AG08396 (cell line): ENCODE data around the gene OAS2.
"Not testable (repeated sequence)": the region's sequence is repeated elsewhere in the genome, so short reads cannot be mapped to it uniquely, and the experiment has no call there.

Experiments used
- DNase-seq: peaks from one replicate; pipeline ENCODE4 v3.0.0; 2012; ENCODE audit warnings: low spot score, mixed read lengths

Gene OAS2

DNA sequence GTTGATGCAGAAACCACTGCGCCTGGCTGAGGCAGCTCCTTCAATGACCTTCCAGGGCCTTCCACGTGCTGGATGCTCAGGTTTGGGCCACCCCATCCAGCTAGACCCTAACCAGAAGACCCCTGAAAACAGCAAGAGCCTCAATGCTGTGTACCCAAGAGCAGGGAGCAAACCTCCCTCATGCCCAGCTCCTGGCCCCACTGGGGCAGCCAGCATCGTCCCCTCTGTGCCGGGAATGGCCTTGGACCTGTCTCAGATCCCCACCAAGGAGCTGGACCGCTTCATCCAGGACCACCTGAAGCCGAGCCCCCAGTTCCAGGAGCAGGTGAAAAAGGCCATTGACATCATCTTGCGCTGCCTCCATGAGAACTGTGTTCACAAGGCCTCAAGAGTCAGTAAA is 29.5 kb upstream of the OAS2 start:
- no peak for DNase-seq

DNA sequence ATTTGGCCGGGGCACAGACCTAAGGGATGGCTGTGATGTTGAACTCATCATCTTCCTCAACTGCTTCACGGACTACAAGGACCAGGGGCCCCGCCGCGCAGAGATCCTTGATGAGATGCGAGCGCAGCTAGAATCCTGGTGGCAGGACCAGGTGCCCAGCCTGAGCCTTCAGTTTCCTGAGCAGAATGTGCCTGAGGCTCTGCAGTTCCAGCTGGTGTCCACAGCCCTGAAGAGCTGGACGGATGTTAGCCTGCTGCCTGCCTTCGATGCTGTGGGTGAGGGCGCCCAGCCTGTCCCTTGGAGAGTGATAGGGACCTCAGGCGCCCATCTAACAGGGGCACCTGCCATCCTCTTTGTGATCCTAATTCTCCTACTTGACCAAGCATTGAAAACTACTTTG is 27.6 kb upstream of the OAS2 start:
- DNase-seq: no peak

DNA sequence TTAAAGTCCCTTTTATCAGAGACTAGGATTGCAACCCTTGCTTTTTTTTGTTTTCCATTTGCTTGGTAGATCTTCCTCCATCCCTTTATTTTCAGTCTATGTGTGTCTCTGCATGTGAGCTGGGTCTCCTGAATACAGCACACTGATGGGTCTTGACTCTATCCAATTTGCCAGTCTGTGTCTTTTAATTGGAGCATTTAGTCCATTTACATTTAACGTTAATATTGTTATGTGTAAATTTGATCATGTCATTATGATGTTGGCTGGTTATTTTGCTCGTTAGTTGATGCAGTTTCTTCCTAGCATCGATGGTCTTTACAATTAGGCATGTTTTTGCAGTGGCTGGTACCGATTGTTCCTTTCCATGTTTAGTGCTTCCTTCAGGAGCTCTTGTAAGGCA is 21.2 kb upstream of the OAS2 start:
- not testable (repeated sequence) for DNase-seq

DNA sequence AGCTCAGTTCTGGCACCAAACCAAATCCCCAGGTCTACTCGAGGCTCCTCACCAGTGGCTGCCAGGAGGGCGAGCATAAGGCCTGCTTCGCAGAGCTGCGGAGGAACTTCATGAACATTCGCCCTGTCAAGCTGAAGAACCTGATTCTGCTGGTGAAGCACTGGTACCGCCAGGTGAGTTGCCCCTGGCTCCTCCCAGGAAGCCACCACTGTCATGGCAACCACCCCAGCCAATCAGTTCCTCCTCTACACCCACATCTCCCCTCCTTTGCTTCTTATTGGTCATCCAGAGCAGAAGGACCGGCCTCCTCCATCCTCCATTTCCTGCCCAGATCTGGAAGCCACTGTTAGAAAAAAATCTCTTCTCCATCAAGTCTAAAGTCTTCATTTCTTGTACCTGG is 17.2 kb upstream of the OAS2 start:
- no peak for DNase-seq

DNA sequence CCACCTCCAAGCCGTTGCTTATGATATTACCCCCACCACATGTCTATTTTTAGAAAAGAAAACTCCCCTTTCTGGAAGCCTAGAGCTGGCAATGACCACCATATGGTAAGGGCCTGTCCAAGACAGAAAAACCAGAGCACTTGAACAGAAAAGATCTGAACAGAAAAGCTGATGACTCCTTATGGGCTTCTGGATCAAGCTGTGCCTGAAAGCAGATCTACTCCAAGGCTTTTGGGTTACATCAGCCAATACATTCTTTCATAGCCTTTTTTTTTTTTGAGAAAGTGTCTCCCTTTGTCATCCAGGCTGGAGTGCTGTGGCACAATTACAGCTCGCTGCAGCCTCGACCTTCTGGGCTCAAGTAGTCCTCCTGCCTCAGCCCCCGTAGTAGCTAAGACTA is 16.8 kb upstream of the OAS2 start:
- no peak for DNase-seq

DNA sequence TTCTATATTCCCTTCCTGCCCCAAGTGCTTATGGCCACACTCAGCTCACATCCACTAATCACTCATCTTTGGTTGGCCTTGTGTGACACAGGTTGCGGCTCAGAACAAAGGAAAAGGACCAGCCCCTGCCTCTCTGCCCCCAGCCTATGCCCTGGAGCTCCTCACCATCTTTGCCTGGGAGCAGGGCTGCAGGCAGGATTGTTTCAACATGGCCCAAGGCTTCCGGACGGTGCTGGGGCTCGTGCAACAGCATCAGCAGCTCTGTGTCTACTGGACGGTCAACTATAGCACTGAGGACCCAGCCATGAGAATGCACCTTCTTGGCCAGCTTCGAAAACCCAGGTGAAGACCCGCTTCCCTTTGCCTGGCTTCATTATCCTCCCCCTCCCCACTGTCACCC is 15.8 kb upstream of the OAS2 start:
- DNase-seq: no peak

DNA sequence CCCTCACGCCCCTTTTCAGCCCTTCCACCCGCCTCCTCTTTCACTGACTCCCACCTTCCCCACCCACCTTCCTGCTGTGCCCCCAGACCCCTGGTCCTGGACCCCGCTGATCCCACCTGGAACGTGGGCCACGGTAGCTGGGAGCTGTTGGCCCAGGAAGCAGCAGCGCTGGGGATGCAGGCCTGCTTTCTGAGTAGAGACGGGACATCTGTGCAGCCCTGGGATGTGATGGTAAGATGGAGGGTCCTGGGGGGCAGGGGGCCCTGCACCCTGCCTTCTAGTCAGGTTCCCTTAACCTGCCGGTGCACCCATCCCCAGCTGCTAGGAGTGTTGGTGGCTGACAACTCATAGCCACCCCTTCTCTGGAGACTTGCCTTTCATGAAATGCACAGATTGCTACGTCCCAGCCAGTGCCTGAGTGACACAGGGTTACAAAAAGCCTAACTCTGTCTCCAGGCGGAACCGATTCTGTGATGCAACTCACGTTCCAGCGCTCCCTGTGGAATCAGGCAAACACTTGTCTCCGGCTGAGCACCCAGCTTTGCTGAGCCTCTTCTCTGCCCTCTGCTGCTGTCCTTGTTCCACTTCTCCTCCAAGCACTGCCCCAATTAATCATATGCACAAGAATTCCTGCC is 15.0 kb upstream of the OAS2 start:
- no peak for DNase-seq

DNA sequence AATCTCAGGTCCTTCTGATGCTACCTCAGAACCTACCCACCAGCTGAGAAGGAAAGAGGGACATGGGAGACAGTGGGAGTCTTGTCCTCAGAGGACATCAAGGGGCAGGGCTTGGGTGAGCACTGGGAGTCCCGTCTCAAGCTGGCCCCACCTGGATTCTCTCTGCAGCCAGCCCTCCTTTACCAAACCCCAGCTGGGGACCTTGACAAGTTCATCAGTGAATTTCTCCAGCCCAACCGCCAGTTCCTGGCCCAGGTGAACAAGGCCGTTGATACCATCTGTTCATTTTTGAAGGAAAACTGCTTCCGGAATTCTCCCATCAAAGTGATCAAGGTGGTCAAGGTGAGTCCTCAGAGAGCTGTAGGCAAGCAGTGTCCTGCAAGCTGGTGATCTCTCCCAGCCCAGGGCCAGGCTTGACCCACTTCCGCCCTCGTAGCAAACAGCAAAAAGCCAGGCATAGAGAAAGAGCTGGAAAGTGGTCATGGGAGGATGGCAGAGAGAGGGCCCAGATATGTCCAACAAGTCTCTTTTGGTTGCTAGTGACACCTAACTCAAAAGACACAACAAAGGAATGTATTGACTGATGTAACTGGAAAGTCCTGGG is 14.2 kb upstream of the OAS2 start:
- no peak for DNase-seq

DNA sequence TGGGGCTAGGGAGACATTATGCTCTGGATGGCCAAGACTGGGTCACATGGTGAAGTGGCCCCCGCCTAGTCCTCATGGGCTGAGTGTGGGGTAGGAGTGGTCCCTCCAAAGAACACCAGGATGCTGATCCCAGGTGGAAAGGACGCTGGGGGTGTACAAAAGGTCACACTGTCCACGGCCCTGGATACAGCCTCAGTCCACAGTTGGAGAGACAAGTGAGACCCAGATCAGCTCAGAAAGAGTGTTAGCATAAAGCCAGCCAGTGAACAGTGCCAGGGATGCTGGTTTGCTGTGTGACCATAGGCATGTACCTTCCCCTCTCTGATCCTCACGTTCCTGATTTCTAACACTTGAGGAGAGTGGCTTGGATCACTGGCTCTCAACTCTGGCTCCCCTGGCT is 13.4 kb upstream of the OAS2 start:
- DNase-seq: no peak

DNA sequence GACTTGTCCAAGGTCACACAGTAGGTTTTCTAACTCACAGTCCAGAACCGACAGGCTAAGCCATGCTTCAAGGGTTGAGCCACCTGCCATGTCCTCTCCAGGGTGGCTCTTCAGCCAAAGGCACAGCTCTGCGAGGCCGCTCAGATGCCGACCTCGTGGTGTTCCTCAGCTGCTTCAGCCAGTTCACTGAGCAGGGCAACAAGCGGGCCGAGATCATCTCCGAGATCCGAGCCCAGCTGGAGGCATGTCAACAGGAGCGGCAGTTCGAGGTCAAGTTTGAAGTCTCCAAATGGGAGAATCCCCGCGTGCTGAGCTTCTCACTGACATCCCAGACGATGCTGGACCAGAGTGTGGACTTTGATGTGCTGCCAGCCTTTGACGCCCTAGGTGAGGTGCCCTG is 12.7 kb upstream of the OAS2 start:
- no peak for DNase-seq

DNA sequence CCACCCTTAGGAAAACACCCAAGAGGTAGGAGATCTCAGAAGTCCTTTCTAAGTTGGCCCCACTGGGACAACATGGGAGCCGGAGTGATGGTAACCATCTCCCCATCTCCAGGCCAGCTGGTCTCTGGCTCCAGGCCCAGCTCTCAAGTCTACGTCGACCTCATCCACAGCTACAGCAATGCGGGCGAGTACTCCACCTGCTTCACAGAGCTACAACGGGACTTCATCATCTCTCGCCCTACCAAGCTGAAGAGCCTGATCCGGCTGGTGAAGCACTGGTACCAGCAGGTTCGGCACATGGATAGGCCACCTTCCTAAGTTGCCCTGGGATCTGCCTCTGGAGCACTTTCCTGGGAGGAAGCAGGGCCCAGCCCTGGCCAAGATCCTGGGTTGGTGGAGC is 11.0 kb upstream of the OAS2 start:
- no peak for DNase-seq

DNA sequence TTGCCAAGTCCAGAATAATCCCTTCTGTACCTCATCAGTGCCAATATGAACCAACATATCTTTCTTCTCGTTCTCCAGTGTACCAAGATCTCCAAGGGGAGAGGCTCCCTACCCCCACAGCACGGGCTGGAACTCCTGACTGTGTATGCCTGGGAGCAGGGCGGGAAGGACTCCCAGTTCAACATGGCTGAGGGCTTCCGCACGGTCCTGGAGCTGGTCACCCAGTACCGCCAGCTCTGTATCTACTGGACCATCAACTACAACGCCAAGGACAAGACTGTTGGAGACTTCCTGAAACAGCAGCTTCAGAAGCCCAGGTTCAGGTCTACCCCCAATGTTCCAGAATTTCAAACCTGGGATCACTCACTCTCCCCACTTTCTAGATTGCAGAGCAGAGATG is 10.5 kb upstream of the OAS2 start:
- no peak for DNase-seq

DNA sequence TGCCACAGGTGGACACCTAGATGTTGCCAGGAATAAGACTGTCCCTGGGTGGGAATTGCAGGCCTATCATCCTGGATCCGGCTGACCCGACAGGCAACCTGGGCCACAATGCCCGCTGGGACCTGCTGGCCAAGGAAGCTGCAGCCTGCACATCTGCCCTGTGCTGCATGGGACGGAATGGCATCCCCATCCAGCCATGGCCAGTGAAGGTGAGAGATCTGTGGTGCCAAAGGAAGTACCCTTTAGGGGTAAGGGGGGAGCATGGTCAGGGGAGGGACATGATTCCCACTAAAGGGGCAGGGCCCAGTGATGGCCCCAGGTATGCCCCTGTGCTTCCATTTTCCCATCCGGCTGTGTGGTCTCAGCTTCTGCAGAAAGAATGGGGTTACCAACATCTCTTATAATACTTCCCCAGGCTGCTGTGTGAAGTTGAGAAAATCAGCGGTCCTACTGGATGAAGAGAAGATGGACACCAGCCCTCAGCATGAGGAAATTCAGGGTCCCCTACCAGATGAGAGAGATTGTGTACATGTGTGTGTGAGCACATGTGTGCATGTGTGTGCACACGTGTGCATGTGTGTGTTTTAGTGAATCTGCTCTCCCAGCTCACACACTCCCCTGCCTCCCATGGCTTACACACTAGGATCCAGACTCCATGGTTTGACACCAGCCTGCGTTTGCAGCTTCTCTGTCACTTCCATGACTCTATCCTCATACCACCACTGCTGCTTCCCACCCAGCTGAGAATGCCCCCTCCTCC is 8.6 kb upstream of the OAS2 start:
- DNase-seq: no peak

DNA sequence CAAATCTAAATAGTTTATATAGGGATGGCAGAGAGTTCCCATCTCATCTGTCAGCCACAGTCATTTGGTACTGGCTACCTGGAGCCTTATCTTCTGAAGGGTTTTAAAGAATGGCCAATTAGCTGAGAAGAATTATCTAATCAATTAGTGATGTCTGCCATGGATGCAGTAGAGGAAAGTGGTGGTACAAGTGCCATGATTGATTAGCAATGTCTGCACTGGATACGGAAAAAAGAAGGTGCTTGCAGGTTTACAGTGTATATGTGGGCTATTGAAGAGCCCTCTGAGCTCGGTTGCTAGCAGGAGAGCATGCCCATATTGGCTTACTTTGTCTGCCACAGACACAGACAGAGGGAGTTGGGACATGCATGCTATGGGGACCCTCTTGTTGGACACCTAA is 7.9 kb upstream of the OAS2 start:
- no peak for DNase-seq

DNA sequence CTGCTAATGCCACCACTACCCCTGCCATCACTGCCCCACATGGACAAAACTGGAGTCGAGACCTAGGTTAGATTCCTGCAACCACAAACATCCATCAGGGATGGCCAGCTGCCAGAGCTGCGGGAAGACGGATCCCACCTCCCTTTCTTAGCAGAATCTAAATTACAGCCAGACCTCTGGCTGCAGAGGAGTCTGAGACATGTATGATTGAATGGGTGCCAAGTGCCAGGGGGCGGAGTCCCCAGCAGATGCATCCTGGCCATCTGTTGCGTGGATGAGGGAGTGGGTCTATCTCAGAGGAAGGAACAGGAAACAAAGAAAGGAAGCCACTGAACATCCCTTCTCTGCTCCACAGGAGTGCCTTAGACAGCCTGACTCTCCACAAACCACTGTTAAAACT is 7.1 kb upstream of the OAS2 start:
- no peak for DNase-seq

DNA sequence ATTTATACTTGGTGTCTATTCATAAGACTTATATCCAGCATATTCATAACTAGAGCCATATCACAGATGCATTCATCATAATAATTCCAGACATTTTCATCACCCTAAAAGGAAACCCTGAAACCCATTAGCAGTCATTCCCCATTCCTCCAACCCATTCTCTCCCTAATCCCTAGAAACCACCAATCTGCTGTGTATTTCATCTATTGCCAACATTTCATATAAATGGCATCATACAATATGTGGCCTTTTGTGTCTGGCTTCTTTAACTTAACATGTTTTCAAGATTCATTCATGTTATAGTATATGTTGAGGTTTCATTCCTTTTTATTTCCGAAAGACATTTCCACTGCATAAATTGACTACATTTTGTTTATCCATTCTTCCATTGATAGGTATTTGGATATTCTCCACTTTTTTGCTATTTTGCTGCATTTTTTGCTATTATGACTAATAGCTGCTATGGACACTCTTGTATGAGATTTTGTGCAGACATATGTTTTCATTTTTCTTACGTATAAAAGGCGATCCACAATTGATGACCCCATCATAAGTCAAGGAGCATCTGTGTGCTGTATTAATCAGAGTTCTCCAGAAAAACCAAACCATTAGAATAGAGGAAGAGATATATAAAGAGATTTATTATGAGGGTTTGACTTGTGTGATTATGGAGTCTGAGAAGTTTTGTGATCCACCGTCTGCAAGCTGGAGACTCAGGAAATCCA is 5.1 kb upstream of the OAS2 start:
- no peak for DNase-seq

DNA sequence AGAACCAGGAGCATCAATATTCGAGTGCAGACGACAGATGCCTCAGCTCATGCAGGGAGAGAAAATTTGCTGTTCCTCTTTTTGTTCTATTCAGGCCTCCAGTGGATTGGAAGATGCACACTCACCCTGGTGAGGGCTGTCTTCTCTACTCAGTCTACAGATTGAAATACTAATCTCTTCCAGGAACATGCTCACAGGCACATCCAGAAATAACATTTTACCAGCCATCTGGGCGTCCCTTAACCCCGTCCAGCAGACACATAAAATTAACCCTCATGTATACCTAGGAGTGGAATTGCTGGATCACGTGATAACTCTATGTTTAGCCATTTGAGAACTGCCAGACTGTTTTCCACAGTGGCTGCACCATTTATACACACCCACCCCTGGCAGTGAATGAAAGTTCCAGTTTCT is 4.5 kb upstream of the OAS2 start:
- DNase-seq: no peak

DNA sequence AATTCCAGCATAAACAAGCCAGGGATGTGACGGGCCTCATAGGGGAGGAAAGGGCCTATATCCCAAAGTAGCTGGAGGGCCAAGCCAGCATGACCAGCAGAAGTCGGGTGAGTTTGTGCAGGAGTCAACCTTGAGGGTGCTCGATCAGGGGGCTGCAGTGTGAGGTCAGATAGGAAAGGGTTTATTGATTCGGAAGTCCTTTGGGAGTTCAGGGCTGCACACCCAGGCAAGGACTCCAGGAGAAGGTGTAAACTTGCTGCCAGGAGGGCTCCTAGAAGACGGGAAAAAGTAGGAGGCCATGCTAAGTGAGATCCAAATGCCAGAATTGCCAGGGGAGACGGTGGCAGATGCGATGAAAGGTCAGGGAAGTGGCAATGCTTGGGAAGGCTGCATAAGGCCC is 3.4 kb upstream of the OAS2 start:
- DNase-seq: no peak

DNA sequence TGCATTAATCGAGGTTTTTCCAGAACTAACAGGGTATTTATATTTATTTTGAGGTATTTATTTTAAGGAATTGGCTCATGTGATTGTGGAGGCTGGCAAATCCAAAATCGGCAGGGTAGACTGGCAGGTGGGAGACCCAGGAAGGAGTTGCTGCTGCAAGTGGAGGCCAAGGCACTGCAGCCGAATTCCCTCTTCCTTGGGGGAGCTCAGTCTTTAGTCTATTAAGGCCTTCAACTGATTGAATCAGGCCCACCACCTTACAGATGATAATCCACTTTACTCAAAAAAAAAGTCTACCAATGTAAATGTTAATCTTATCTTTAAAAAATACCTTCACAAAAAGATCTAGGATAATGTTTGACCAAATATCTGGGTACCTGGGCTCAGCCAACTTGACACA is 1.2 kb upstream of the OAS2 start:
- DNase-seq: no peak

DNA sequence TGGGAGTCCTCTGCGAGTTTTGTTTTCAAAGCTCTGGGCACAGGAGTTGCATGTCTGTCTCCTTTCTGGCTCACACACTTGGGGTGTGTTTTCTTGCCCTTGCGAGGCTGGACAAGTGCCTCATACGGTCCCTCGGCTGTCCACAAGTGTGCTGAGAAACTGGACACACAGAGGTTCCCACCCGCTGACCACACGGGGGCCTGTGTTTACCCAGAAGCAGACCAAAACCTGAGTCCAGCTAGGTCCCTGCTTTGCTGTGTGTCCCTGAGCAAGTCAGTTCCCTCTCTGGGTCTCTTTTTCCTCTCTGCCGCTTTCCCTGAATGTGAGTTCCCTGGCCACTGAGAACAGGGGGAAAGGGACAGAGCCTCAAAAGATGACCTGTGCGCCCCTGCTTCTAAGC is 678 bp upstream of the OAS2 start:
- no peak for DNase-seq

DNA sequence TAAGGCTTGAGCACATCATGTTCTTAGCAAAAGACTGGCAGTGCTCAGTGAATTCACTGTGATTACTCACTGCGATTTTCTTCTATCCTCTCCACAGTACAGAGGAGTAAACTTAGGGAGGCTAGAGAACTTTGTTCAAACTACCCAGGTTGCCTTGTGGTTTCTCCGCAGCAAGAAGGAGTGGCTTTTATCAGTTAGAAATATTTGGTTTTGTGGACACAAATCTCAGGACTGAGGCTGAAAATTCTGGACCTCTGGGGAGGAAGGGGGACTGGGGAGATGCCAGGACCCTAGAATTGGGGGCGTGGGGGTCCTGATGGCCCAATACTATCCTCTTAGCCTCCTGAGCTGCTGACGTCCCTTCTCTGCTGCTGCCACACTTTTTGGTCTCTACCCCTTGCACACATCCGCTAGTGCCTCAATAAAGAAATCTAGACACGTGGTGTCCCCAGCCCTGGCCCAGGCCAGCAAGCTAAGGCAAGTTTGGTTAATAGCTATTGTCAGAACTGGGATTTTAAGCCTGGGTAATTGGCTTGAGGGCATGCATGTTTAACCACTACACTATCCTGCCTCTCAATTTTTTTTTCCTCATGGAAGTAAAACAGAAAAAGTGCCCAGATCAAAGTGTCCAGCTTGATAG is 842 bp downstream of the OAS2 start:
- no peak for DNase-seq

DNA sequence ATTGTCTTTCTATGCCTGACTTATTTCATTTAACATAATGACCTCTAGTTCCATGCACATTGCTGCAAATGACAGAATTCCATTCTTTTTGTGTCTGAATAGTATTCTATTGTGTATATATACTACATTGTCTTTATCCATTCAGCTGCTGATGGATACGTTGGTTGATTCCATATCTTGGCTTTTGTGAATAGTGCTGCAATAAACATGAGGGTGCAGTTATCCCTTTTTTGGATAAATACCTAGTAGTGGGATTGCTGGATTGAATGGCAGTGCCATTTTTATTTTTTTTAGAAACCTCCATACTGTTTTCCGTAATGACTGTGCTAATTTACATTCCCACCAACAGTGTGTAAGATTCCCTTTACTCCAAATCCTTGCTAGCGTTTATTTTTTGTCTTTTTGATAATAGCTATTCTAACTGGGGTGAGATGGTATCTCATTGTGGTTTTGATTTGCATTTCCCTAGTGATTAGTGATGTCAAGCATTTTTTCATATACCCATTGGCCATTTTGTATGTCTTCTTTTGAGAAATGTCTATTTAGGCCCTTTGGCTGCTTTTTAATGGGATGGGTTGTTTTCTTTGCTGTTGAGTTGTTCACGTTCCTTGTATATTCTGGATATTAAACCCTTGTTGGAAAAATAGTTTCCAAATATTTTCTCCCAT is 2.3 kb downstream of the OAS2 start:
- DNase-seq: no peak
